NCI-H2029 treated with DMSO at 0.1 percent for 48 hours (cell line): ENCODE results near the gene DEPP1.

Experiments
- DNase-seq: peaks from one replicate; lab custom pipeline; 2025; lab: John Stamatoyannopoulos, UW

Gene DEPP1

GRCh38 chr10:44954042-44954441 is 24.6 kb downstream of the DEPP1 start:
- no peak for DNase-seq

DNA sequence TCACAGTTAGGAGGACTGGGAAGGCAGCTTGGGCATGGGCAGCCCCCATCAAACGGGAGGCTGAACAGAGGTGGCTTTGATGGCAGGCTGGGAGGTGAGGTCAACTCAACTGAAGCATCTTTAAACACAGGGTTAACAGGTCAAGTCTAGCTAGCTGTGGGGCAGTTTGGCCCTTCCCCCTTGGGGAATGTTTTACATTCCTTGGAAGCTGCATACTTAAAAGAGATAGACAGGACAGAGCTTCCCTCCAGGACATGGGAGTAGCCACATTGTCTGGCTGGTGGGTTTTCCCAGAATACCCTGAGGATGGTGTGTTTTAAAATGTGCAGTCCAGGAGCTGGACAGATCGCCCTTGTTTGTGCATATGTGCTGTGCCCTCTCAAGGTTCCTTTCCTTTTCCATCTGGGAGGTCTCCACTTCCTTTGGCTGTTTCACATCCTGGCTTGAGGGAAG is 25.8 kb downstream of the DEPP1 start:
- no peak for DNase-seq

DNA sequence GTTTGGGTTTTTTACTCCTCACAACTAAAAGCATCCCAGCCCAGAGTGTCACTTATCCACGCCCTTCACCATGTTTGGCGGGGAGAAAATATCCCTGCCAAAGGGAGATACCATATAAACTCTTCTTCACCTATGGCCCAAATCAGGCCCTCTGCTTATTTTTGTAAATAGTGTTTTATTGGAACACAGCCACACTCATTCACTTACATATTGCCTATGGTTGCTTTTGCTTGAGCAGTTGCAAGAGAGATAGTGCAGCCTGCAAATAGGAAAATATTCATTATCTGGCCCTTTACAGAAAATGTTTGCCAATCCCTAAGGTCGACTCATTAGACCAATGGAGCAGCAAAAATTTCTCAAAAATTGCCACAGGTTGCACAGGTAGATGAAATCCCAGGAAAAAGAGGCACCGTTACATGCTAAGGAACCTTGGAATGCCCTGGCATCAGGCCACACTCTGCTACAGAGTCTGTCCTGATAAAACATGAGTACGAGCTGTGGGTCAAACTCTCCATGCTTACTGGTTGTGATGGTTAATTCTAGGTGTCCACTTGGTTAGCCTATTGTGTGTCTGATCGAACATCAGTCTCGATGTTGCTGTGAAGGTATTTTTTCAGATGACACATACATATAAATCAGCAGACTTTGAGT is 26.9 kb downstream of the DEPP1 start:
- no peak for DNase-seq

GRCh38 chr10:44950326-44951225 is 28.0 kb downstream of the DEPP1 start:
- DNase-seq = no peak

DNA sequence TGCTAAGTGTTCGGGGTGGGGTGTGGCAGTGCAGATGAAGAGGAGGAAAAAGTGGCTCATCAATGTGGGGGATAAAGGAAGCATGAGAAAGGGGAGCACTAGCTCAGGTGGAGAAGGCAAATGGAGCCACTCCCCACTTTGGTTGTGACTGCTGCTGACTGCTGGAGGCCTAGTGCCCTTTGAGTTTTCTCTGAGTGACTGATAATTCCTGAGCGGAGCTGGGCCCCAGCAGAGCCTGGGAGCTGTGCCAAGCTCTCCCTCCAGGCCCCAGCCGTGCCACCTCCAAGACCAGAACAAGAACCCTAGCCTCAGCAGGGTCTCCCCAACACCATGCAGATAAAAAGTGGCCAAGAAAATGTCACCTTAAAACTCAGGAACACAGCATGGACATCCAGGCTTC is 28.7 kb downstream of the DEPP1 start:
- no peak for DNase-seq

- no peak for DNase-seq
These were observed 29.3 kb downstream of the DEPP1 start for GRCh38 chr10:44949127-44949802.

DNA sequence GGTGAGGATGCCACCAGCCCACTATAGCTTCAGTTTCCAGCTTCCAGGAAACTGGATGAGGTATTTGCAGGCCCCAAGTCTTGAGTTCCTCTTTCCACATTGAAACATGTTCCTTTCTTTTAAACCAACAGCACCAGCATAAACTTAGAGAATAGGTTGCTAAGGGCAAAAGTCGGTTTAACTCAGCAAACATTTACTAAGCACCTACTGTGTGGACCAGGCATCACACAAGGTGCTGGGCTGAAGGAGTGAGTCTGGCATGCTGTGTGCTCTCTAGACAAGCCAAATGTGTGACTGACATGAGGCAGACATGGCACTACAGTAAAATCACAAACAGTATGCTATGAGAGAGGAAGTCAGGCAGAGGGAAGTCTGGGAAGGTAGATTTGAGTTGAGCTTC is 30.0 kb downstream of the DEPP1 start:
- DNase-seq = no peak

DNA sequence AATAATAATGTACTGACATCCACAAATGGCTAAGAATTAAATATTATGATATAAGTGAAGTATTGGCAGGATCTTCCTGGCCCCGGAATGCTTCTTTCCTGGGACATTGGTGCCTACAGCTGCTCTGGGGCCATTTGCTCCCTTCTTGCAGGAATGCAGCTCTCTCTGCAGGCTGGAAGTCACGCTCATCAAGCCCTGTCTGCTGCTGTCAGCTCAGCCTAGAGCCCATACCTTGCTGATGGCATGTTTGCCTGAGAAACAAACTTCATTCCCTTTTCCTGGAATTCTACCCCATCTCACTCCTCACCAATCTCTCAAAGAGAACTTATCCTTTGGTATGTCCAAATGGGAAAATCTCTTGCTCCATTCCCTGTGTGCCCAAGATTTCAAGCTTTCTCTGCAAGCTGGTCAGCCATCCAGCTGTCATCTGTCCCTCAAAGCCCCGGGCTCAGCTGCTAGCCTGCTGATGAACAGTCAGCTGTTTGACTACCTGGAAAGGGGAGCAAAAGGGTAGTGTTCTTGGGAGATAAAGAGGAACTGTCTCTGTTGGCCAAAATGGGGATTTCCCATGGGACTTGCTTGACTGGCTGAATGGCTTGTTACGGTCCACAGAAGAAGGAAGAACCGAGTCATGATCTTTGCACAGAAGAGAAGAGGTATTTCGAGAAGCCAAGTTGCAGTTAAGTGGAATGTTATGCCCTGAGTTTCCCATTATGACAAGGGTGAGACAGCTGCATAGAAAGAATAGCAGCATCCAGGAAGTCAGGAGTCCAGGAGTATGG is 31.0 kb downstream of the DEPP1 start:
- DNase-seq = no peak

DNA sequence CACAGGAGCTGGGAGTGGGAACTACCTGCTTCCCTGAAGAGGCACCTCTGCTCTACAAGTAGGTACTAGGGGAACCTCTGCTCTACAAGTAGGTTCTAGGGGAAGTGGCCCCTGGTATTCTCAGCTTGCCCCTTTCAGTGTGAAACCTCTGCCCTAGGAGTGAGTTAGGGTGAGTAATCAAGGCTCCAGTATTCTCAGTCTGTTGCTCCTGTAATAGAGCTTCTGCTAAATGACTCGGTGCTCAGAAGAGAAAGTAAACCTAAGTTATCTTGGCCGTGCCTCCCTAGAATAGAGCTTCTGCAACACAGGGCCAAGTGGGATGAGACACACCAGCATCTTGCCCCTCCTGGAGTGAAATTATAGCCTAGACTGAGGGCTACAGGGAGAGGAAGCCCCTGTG is 32.4 kb downstream of the DEPP1 start:
- DNase-seq = no peak

DNA sequence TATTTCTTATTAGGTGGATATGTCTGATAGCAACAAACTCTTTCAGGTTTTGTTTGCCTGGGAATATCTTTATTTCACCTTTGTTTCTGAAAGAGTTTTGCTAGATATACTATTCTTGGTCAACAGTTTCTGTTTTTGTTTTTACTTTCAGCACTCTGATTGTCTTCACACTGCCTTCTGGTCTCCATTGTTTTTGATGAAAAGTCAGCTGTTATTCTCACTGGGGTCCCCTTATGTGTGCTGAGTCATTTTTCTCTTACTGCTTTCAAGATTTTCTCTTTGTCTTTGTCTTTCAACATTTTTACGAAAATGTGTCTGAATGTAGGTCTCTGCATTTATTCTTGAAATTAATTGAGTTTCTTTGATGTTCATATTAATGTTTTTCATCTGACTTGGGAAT is 34.3 kb downstream of the DEPP1 start:
- DNase-seq = no peak

GRCh38 chr10:44939691-44940401 is 38.8 kb downstream of the DEPP1 start:
- no peak for DNase-seq

DNA sequence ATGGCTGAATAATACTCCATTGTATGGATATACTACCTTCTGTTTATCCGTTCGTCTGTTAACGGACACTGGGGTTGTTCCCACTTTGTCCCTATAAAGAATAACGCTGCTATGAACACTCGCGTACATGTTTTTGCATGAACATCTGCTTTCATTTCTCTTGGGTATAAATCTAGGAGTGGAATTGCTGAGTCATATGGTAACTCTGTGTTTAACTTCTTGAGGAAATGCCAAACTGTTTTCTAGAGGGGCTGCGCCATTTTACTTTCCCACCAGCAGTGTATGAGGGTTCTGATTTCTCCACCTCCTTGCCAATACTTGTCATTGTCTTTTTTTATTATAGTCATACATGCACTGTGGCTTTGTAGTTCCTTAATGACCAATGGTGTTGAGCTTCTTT is 39.7 kb downstream of the DEPP1 start:
- DNase-seq = no peak

- DNase-seq = no peak
These were observed 41.2 kb downstream of the DEPP1 start for GRCh38 chr10:44937196-44938005.

DNA sequence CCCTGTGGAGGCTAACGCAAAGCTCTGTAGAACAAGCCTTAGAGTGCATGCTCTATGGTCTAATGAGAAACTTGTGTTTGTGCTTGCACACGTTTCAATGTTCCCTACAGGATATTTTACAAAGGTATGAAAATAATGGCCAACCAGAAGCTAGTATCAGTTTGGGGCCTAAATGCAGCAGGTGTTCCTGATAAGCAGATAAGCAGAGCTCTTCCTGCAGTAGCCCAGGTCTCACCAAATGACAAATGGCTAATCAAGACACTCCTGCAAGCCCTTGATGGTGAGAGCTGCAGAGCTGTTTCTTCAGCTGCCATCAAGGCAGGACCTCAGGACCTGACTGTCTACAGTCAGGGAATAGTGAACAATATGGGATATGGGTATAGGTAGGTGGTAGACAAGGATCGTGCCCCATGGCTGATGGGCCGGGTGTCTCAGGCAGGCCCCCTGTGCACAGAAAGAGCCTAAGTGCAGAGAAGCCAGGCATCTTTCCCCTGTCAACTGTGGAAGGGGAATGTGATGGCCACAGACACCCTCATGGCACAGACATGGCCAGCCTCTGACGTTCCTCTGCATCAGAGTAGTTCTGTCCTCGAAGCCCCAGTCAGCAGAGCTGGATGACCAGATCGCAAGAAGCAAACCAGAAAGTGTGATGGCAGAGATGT is 42.2 kb downstream of the DEPP1 start:
- no peak for DNase-seq

GRCh38 chr10:44935966-44936295 is 42.7 kb downstream of the DEPP1 start:
- no peak for DNase-seq

GRCh38 chr10:44935201-44935965 is 43.2 kb downstream of the DEPP1 start:
- no peak for DNase-seq

DNA sequence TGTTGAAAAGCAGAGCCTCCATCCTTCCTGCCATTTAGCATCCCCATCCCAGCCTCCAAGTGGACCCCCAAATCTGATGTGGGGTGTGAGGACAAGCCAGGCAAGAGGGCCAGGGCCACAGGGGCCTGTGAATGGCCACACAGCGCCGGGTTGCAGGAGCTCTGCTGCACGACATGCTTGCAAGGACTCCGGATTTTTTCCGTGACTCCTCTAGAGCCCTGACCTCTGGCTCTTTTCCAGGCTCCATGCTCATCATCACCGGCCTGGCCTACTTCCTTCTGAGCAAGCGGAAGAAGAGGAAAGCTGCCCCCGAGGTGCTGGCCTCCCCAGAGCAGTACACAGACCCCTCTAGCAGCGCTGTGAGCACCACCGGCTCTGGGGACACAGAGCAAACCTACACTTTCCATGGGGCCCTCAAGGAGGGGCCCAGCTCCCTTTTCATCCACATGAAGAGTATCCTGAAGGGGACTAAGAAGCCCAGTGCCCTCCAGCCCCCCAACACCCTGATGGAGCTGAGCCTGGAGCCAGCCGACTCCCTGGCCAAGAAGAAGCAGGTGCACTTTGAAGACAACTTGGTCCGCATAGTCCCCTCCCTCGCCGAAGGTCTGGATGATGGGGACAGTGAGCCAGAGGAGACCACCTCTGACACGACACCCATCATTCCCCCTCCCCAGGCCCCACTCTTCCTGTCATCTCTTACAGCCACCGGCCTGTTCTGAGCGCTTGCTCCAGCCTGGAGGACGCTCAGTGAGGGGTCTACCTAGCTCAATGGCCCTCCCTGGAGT is 44.0 kb downstream of the DEPP1 start:
- DNase-seq = no peak

DNA sequence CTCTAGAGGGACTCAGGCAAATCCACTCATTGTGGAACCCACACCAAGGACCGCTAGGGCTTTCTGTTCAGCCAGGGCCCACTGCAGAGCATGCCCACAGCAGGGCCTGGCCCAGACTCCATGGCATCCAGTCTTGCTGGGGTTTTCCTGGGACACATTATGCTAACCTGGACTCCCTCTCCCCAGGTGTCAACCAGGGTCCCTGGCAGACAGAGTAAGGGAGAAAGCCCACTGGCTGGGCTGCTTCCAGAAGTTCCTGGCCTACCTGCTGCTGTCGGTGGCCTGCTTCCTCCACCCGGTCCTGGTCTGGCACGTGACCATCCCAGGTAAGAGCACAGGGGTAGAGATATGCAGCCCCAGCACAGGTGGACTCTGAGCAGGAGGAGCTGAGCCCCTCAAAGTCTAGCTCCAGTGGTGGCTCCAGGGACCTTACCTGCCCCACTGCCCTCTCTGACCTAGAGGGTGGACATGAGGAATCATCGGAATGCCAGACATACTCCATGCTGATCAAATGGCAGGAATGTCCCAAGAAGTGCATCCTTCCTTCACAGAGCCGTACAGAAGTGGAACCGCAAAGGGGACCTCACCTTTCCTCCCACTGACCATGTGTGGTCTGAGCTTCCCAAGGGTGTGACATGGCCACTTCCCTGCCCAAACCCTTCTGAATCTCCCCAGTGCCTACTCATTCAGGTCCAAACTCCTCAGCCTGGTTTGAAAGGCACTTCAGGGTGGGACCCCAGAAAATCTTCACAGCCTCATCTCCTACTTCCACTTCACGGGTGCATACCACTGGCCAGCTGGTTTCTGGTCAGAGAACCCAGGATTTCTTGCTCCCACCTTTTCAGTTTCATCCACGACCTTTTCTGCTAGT is 44.9 kb downstream of the DEPP1 start:
- no peak for DNase-seq
